ENCODE results near the gene PPM1H. TPM values are rescaled to one million over a fixed set of nuclear protein-coding genes. Genes with fewer than 3 reads are reported as not detected.
"Not testable (repeated sequence)": the region's sequence is repeated elsewhere in the genome, so short reads cannot be mapped to it uniquely, and the experiment has no call there.

The PPM1H gene
- polyA plus RNA-seq, 1 donor = 3.7 TPM

DNA sequence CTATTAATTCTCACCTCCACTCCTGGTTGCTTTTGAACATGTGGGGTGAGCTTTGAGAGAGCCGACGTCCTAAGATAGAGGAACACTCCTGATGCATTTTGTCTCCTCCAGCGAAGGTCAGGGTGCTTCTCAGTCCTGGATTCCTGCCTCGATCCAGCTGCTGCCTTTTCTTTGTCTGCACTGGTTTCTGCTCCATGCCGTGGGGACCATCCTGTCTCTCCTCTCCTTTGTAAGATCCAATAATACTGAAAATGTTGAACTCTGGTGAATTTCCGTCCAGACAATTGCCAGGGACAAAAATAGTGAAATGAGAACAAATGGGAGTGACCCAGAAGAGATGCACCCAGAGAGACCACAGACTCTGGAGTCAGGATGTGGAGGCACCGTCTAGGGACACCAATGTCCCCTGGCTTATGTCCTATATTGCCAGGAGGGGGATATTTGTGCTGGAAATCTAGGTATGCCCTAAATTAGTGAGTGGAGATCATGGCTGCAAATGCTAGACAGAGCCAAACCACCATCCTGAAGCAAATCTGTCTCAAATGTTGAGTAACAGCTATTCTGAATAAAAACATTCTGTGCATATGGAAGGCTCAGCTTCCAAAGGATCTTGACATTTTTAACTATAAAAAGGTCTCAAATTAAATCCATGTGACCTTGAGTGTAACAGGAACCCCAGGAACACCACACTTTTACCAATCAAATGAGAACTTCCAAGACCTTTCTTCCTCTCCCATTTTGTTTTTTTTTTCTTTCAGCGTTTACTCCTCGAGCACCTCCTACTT is 170.9 kb downstream of the PPM1H start:
- DNase-seq = no peak

DNA sequence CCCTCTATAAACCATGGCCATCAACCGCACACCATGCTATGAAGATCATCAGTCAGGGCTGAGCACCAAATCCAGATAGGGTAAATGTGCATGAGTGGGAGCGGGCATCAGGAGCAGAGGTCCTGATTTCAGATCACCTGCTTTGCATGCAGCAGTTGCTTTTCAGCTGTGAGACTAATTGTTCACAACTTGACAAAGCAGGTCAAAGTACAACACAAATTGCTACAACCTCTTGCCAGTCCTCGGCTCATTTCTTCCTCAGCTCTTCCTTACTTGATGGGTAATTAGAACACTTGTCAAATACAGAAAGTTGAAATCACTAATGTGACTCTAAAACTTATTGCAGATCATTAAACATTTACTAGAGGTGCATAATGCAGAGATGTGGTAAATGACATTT is 171.6 kb downstream of the PPM1H start:
- DNase-seq = no peak

DNA sequence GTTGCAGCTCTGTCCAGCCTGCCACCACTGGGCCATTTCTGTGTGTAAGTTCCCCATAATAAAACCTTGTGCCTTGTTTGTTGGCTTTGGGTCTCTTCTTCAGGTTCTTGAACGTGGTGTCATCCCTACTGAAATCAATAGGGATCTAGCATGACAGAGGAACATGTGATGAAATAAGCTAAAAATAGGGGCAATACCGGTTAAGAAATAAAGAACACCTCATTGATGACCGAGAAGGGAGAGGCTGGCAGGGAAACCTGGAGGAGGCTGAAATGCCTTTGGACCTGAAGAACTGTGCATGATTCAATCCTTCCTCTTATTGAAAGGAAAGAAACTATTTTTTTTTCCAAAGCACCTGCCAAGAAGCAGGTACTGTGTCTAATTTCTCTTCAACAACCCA is 172.3 kb downstream of the PPM1H start:
- DNase-seq = no peak

DNA sequence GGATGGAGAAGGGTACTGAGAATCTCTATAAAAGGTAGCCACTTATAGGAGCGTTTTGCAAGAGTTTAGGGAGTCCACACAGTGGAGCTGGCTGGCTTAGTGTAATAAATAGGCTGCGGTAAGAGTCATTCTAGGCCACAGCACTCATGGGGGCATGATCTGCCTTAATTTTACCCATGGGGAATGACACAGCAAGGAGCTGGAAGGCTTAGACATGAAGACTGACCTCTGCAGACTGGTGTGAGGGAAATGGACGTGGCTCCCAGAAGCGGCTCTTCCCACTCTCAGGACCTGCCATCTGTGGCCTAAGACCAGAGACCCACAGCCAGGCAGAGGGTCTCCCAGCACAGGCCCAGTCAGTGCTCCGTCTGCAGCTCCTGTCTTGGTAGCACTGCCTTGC is 173.3 kb downstream of the PPM1H start:
- DNase-seq = no peak

GRCh38 chr12:62760779-62761178 is 174.2 kb downstream of the PPM1H start:
- DNase-seq = no peak

- DNase-seq = not testable (repeated sequence)
Measured at GRCh38 chr12:62760341-62760740, 174.6 kb downstream of the PPM1H start.

GRCh38 chr12:62758216-62758615 is 176.7 kb downstream of the PPM1H start:
- DNase-seq = no peak

DNA sequence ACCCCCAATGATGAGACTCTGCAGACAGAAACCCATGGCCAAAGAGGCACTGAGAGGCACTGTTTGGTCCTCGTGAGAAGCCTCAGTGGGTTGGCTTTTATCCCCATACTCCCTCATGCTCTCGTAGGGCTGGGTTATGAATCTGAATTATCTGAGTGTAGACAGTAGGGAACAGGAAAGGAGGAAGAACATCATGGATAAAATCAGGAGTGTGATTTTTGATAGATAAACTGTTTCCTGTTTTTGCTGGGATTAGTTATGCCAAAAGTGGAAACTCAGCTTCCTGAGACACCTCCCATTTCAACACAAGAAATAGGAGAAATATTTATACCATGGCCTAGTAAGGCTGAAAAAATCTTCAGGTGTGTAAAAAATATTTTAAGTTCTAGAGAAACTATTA is 177.9 kb downstream of the PPM1H start:
- no peak for DNase-seq

- no peak for DNase-seq
Measured at GRCh38 chr12:62754706-62755105, 180.2 kb downstream of the PPM1H start.

- DNase-seq = no peak
Measured at GRCh38 chr12:62751810-62752155, 183.2 kb downstream of the PPM1H start.

GRCh38 chr12:62750941-62751809 is 183.8 kb downstream of the PPM1H start:
- no peak for DNase-seq

DNA sequence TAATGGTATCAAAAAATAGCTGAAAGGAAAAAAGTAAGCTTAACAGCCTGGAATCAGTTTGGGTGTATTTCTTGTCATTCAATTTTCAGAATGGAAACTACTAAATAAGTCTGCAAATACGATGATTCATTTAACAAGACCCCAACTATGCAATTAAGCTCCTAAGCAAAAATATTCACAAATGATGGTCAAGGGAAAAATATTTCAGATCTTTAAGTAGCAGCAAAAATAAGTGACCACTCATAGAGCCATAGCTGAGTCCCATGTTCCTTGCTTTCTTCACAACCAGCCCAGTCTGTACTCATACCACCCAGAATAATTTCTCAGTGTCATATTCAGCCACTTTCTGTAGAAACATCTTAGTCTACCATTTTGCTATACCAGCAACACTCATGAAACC is 185.4 kb downstream of the PPM1H start:
- no peak for DNase-seq

GRCh38 chr12:62748941-62749468 is 185.9 kb downstream of the PPM1H start:
- DNase-seq = no peak

- no peak for DNase-seq
Measured at GRCh38 chr12:62744551-62744950, 190.4 kb downstream of the PPM1H start.

GRCh38 chr12:62739266-62740015 is 195.5 kb downstream of the PPM1H start:
- no peak for DNase-seq

DNA sequence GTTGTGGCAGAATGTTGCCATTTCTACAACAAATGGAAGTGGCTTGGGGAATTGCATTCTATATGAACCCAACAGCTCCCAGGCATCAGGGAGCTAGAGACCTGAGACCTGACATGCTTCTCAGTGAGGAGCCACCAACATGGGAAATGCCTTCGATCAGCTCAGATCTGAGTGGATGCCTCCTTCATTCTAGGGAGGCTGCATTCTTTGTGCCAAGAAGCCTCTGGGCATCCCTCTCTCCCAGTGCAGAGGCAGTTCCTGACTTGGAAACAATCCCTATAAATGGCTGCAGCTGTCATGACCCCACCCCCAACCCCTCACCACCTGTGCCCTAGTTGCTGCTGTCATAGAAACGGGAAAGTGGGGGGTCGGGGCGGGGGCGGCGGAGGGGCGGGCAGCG is 196.3 kb downstream of the PPM1H start:
- DNase-seq = no peak

DNA sequence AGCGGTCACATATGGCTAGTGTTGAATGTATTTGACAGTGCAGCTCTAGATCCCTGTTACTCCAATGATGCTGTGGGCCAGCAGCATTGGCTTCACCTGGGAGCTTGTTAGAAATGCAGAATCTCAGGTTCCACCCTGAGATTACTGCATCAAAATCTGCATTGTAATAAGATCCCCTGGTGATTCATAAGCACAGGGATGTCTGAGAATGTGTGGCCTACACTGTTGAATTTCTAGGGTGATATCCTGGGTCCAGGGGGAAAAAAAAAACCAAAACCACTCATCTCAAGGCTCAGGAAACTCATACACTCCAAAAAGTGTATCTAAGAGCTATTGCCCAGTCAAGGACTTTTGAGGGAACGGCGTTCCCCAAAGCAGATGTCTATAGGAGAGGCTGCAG is 196.8 kb downstream of the PPM1H start:
- no peak for DNase-seq

DNA sequence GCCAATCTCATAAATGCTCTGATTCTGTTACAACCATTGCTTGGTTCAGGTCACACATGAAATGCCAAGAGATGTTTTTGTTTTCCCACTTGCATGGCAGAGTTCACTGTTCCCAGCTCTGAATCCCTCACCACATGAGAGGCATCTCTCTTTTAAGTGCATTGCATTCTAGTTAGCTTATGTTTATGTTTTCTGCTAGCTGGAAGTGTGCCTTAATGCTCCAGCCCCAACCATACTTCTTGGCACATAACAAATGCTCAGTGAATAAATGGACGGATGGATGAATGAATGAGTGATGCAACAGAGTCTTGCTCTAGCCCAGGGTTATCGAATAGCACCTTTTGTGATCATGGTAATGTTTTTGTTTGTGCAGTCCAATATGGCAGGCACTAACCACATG is 197.3 kb downstream of the PPM1H start:
- no peak for DNase-seq

GRCh38 chr12:62737188-62737587 is 197.8 kb downstream of the PPM1H start:
- DNase-seq = no peak

DNA sequence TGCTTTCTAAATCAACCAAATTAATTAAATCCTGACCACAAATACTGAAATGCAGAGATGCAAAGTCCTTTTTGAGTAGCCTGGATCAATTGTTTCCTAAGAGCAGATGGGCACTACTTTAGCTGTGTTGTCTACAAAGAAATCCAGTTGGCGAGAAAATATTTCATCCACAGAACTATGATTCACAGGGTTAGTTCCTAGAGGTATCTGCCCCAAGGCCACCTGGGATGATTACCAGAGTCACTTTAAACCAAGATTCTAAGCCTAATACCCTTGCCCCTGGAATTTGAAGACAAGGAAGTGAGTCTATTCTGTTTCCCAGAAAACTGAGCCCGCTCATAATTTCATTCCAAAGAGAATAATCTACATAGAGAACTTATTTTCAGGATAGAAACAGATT is 198.4 kb downstream of the PPM1H start:
- no peak for DNase-seq

GRCh38 chr12:62732861-62733427 is 202.0 kb downstream of the PPM1H start:
- DNase-seq = no peak

GRCh38 chr12:62731055-62731820 is 203.7 kb downstream of the PPM1H start:
- no peak for DNase-seq

All from hindlimb muscle (tissue), 1 donor.